Ammon's horn (tissue), 1 donor: Measurements from ENCODE around the gene RCSD1.
A peak's percentile ranks its signal among the peaks of the same experiment; 100 is the strongest.
"Not testable (repeated sequence)": the region's sequence is repeated elsewhere in the genome, so short reads cannot be mapped to it uniquely, and the experiment has no call there.

Experiments
- DNase-seq: peaks from one replicate; pipeline ENCODE4 v3.0.0-alpha.2; 2016; ENCODE audit warnings: low spot score

RCSD1 gene

GRCh38 chr1:167715157-167715999, 85.3 kb downstream of the RCSD1 start:
- DNase-seq, result peak; percentile 94

- DNase-seq, result no peak
Measured at GRCh38 chr1:167716000-167716271, 85.9 kb downstream of the RCSD1 start.

GRCh38 chr1:167717351-167717750, 87.3 kb downstream of the RCSD1 start:
- no peak for DNase-seq

GRCh38 chr1:167718914-167719691, 89.1 kb downstream of the RCSD1 start:
- DNase-seq, result no peak

GRCh38 chr1:167719715-167720421, 89.8 kb downstream of the RCSD1 start:
- DNase-seq, result not testable (repeated sequence)

GRCh38 chr1:167720965-167721616, 91.1 kb downstream of the RCSD1 start:
- DNase-seq, result peak; percentile 84

- peak; percentile 97 for DNase-seq
Measured at GRCh38 chr1:167721617-167722151, 91.7 kb downstream of the RCSD1 start, which contains the start of gene MPZL1. TSS of gene MPZL1 (plus strand) at chr1:167721982. CDS start at chr1:167722152, 170 bp downstream.

GRCh38 chr1:167722152-167722869, 92.3 kb downstream of the RCSD1 start:
- DNase-seq, result peak; percentile 11

- DNase-seq, result no peak
Measured at GRCh38 chr1:167722870-167723251, 92.8 kb downstream of the RCSD1 start.

- DNase-seq, result no peak
Measured at GRCh38 chr1:167723707-167724323, 93.8 kb downstream of the RCSD1 start.

GRCh38 chr1:167726008-167726407, 96.0 kb downstream of the RCSD1 start:
- DNase-seq, result no peak

- DNase-seq, result no peak
Measured at GRCh38 chr1:167728818-167729410, 98.9 kb downstream of the RCSD1 start.

GRCh38 chr1:167734227-167734626, 104.2 kb downstream of the RCSD1 start:
- DNase-seq, result no peak

- no peak for DNase-seq
Measured at GRCh38 chr1:167734841-167735240, 104.8 kb downstream of the RCSD1 start.

- no peak for DNase-seq
Measured at GRCh38 chr1:167737169-167737568, 107.1 kb downstream of the RCSD1 start.

GRCh38 chr1:167738158-167738557, 108.1 kb downstream of the RCSD1 start:
- DNase-seq, result no peak

- DNase-seq, result no peak
Measured at GRCh38 chr1:167739752-167740151, 109.7 kb downstream of the RCSD1 start.

- DNase-seq, result not testable (repeated sequence)
Measured at GRCh38 chr1:167741103-167741502, 111.1 kb downstream of the RCSD1 start.

GRCh38 chr1:167742392-167743057, 112.5 kb downstream of the RCSD1 start:
- not testable (repeated sequence) for DNase-seq

- DNase-seq, result no peak
Measured at GRCh38 chr1:167744901-167745300, 114.9 kb downstream of the RCSD1 start.
